Body of pancreas (tissue), 4 donors: ENCODE measurements around the gene STK39. TPM values are rescaled to one million over a fixed set of nuclear protein-coding genes. Genes with fewer than 3 reads are reported as not detected.
A peak's percentile ranks its signal among the peaks of the same experiment; 100 is the strongest.

Experiments
- ATAC-seq: fragments of 150-250 bp; one replicate; pipeline ENCODE4 v1.9.1; 2016
- DNase-seq, 4 donors: peaks; one replicate each; pipeline ENCODE4 v3.0.0-alpha.2; 2019
- H3K27ac ChIP-seq, 4 donors: fragments of 200-600 bp; sonication (generic); 1 replicate in 3 of 4; 2 replicates in 1 of 4; pipeline versions ENCODE4 v1.5.1 to v1.6.1; 2016 to 2019; ENCODE audit warnings: mild to moderate bottlenecking in 1 of 4, mixed read lengths in 1 of 4, moderate library complexity in 1 of 4
- H3K27me3 ChIP-seq, 2 donors: fragments of 200-600 bp; sonication (generic); one replicate each; pipeline ENCODE4 v1.6.0; 2016; ENCODE audit warnings: mild to moderate bottlenecking in 1 of 2
- H3K36me3 ChIP-seq, 2 donors: fragments of 200-600 bp; sonication (generic); replicated peaks in 1 of 2; 2 replicates each; pipeline ENCODE4 v1.5.1; 2016; ENCODE audit warnings: low read depth in 2 of 2; ENCODE audit not compliant: insufficient read depth in 1 of 2
- H3K4me1 ChIP-seq: fragments of 200-600 bp; sonication (generic); one replicate; pipeline ENCODE4 v1.6.0; 2016
- H3K4me3 ChIP-seq, 2 donors: fragments of 200-600 bp; sonication (generic); 1 replicate in 1 of 2; 2 replicates in 1 of 2; pipeline ENCODE4 v1.5.1; 2016 to 2019
- H3K9me3 ChIP-seq, 3 donors: fragments of 200-600 bp; sonication (generic); 1 replicate in 2 of 3; 2 replicates in 1 of 3; pipeline ENCODE4 v1.5.1; 2016
- CTCF ChIP-seq, 7 experiments: fragments of 450-650 bp in 4 of 7; fragments of 200-600 bp in 3 of 7; sonication (generic) in 3 of 7; IDR thresholded peaks; one replicate each; pipeline ENCODE4 v1.5.1; 2016 to 2019; ENCODE audit warnings: antibody characterized with exemption in 7 of 7
- POLR2A ChIP-seq, 3 donors: fragments of 450-650 bp; IDR thresholded peaks; one replicate each; pipeline ENCODE4 v1.6.1; 2016; ENCODE audit warnings: antibody characterized with exemption in 3 of 3, mild to moderate bottlenecking in 2 of 3
- WGBS, 2 donors: methylation state at CpG; one replicate each; pipeline ENCODE4 v1.1.5; 2017; 5-methylcytosine and 5-hydroxymethylcytosine counted together
- intact Hi-C: fragments of 100-400 bp; cut with DNase I; formaldehyde crosslinking; loops from one replicate; pipeline ENCODE4 v1.15.1; 2023
- total RNA-seq, 2 donors: library from RNA; depleted of rRNA; stranded (reverse); fragments of >200 nt; gene quantifications; one replicate each; pipeline ENCODE4 v1.1.0, GENCODE V29; 2016

The STK39 gene
- 10 to 100 TPM; 12.9 to 15.8 TPM for total RNA-seq

DNA sequence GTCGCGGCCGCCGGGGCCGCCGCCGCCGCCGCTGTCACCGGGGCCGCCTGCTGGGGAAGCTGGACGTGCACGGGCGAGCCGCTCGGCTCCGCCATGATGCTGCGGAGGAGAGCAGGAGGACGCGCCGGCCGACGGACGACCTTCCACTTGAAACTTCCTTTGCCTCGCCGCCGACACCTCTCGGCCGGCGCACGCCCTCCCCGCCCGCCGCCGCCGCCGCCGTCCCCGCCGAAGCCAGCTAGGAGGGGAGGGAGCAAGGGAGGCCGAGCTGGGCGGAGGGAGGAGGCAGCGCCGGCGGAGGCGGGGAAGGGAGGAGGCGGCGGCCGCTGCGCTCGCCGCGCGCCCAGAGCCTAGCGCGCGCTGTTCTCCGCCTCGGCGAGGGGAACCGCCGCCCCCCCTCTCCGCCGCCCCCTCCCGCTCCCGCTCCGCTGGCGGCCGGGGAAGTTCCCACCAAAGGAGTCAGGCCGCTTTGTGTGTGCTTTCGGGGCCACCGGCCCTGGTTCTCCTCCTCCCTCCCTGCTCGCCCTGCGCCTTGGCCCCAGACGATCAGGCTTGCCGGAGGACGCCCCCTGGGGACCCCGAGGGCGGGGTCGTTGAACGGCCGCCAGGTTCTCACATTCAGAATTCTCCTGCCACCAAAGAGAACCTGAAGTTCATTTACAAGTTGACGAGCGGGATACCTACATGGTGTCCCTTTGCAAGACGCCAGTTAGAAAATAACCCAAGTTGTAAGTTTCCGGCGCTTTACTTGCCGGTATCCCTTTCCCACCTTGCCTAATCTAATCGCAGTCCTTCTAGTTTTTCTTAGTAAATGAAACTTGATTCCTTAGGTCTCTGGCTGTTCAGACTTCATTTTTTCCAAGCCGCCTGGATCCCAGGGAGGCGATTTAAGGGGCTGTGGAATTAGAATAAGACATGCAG, at the start of gene STK39:
Gene STK39 (minus strand): TSS at position 255 of the 921 bp plus-strand sequence. CDS start 160 bp downstream, at position 95.
- Histone ChIP-seq H3K27me3 (no peaks in the 10 kb centered on the region), H3K4me1 (peaks cover 33% of the 10 kb centered on the region), H3K4me3 (peak within 1 kb of the TSS; percentile 69 to 92), H3K9me3 (no peaks in the 10 kb centered on the region), H3K36me3 (no peaks in the 10 kb centered on the region), H3K27ac (peak within 1 kb of the TSS; percentile 78 to 98 (median 94))
- intact Hi-C loops, result no loop called here
- 1% methylated on average over 15 to 82 of the region's 91 CpGs for WGBS, 2 donors
- DNase-seq (peak; percentile 81 to 84 (median 84)), ATAC-seq (peak; percentile 87)
- TF ChIP-seq CTCF (IDR thresholded peaks at IDR 0.05) (peak in 1 of 7 experiments; percentile 10), POLR2A (IDR thresholded peaks at IDR 0.05) (peak; percentile 40 to 74 (median 72))

GRCh38 chr2:168295051-168295450, 47.7 kb upstream of the STK39 start:
- Histone ChIP-seq H3K9me3 (no peaks in the 10 kb centered on the region), H3K27me3 (no peaks in the 10 kb centered on the region), H3K36me3 (no peaks in the 10 kb centered on the region), H3K27ac (no peak overlapping the region), H3K4me1 (no peaks in the 10 kb centered on the region), H3K4me3 (no peak overlapping the region)
- ATAC-seq (no peak), DNase-seq (no peak)
- TF ChIP-seq POLR2A (IDR thresholded peaks at IDR 0.05) (no peak), CTCF (IDR thresholded peaks at IDR 0.05) (no peak)
- intact Hi-C loops, result no loop called here

GRCh38 chr2:168294409-168294808, 47.0 kb upstream of the STK39 start:
- H3K27ac ChIP-seq, result no peak overlapping the region
- ATAC-seq (no peak), DNase-seq (no peak)
- no peaks in the 10 kb centered on the region for H3K27me3 ChIP-seq
- WGBS, 2 donors, result 80 to 84% methylated on average over 2 of the region's 2 CpGs
- no peaks in the 10 kb centered on the region for H3K9me3 ChIP-seq
- H3K4me1 ChIP-seq, result no peaks in the 10 kb centered on the region
- H3K4me3 ChIP-seq, result no peak overlapping the region
- intact Hi-C loops, result no loop called here
- TF ChIP-seq CTCF (IDR thresholded peaks at IDR 0.05) (no peak), POLR2A (IDR thresholded peaks at IDR 0.05) (no peak)
- H3K36me3 ChIP-seq, result no peaks in the 10 kb centered on the region

DNA sequence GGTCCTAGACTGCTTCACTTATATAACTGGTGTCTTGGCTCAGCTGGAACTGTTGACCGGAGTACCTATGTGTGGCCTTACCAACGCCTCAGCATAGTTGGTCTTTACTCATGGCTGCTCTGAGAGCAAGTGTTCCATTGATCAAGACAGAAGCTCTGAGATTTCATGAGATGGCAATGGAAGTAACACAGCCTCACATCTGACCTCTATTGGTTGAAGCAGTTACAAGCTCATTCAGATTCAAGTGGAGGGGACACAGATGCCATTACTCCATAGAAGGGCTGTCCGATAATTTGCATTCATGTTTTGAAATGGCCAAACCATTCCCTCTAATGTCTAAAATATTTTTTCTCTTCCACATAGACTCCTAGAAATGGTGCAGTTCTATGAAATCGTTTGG, 46.4 kb upstream of the STK39 start:
- intact Hi-C loops, result no loop called here
- no peaks in the 10 kb centered on the region for H3K36me3 ChIP-seq
- H3K4me1 ChIP-seq, result no peaks in the 10 kb centered on the region
- 85 to 86% methylated on average over 4 of the region's 4 CpGs for WGBS, 2 donors
- no peaks in the 10 kb centered on the region for H3K9me3 ChIP-seq
- DNase-seq, result no peak
- no peak overlapping the region for H3K4me3 ChIP-seq
- ATAC-seq, result no peak
- H3K27me3 ChIP-seq, result no peaks in the 10 kb centered on the region
- no peak overlapping the region for H3K27ac ChIP-seq
- TF ChIP-seq POLR2A (IDR thresholded peaks at IDR 0.05) (no peak), CTCF (IDR thresholded peaks at IDR 0.05) (peak in 4 of 7 experiments; percentile 19 to 33 (median 22))
